Activated CD4-positive, alpha-beta T cell treated with anti-CD3 and anti-CD28 coated beads, Interleukin-2, amount 50 U/mL, for 4 hours (primary cell): ENCODE data around the gene RPL9.
"Not testable (repeated sequence)": the region's sequence is repeated elsewhere in the genome, so short reads cannot be mapped to it uniquely, and the experiment has no call there.

Source experiments
- DNase-seq, 2 experiments: peaks; one replicate each; pipeline ENCODE4 v3.0.0-alpha.2; 2020

Gene RPL9

GRCh38 chr4:39458505-39459300, at the start of gene RPL9, which contains the start of gene LIAS:
Gene RPL9 (minus strand): TSS chr4:39458922. CDS start chr4:39458439, 483 bp downstream.
Gene LIAS (plus strand): TSS chr4:39459056. CDS start chr4:39459118, 62 bp downstream.
- peak; percentile 89 to 92 for DNase-seq

- no peak for DNase-seq
Observed at GRCh38 chr4:39505581-39505980, 46.9 kb upstream of the RPL9 start.

- DNase-seq, result no peak
Observed at GRCh38 chr4:39504538-39504937, 45.8 kb upstream of the RPL9 start.

DNA sequence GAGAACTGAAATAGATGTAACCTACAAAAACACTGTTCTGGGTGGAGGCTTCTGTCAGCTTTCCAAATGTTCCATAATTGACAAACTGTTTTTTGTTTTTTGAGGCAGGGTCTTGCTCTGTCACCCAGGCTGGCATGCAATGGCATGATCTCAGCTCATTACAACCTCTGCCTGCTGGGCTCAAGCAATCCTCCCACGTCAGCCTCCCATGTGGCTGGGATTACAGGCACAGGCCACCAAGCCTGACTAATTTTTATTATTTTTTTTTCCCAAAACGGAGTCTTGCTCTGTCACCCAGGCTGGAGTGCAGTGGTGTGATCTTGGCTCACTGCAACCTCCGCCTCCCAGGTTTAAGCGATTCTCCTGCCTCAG, 43.9 kb upstream of the RPL9 start:
- not testable (repeated sequence) for DNase-seq

- DNase-seq, result no peak
Observed at GRCh38 chr4:39502019-39502663, 43.4 kb upstream of the RPL9 start.

- no peak for DNase-seq
Observed at GRCh38 chr4:39498727-39499020, 40.0 kb upstream of the RPL9 start.

GRCh38 chr4:39497909-39498726, 39.4 kb upstream of the RPL9 start:
- DNase-seq, result no peak

DNA sequence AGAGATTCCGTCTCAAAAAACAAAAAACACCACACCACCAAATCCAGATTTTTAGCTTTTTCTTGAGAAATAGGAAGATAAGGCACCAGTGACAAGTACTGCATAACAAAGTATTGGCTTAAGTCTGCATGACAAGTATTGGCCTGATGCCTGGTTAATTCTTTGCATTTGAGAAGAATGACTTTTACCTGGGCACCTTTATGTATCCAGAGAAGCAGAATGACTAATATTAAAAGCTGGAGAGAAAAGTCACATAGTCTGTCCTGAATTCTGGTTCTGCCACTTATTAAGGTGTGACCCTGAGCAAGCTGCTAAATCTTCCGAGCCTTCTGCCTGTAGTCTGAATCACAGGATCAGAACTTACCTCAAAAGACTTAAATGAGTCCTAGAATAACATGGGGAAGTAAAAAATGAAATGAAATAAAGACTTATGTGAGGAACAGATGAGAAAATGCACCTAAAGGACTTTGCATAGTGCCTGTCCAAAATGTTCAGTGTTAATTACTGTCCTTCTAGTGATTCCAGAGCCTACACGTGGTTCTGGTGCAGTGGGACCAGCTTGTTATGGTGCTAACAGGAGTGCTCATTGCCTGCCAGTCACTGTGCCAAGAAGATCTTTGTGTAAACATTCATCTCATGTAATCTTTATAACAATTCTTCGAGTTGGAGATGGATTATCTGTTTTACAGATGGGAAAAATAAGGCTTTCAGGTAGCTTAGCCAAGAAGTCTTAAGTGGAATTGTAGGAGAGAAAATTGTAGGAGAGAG, 36.9 kb upstream of the RPL9 start:
- DNase-seq, result no peak

DNA sequence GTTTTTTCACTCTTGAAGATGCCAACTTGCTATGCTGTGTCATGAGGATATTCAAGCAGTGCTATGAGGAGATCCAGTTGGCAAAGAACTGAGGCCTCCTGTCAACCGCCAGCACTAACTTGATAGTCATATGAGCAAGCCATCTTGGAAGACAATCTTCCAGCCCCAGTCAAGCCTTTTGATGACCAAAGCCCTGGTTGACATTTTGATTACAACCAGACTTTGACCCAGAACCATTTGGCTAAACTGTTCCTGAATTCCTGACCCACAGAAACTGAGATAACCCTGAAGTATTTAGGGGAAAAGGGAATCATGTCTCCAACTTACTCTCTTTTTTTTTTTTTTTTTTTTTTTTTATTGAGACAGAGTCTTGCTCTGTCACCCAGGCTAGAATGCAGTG, 35.6 kb upstream of the RPL9 start:
- no peak for DNase-seq

DNA sequence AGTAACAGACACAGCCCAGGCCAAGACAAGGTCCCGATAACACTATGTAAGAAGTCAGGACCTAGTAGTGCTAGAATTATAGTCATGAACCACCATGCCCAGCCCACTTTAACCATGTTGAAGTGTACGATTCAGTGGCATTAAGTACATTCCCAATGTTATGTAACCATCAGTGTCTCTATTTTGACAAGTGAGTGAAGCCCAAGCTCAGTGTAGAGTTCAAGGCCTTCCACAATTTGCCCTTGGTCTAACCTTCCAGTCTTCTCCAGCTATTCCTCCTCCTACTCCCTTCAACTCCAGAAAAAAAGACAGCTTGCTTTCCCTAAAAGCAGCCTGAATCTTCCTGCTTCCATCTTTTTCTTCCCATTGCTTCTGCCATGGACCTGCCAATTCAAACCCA, 31.6 kb upstream of the RPL9 start:
- no peak for DNase-seq

GRCh38 chr4:39486221-39486804, 27.6 kb upstream of the RPL9 start:
- no peak for DNase-seq

DNA sequence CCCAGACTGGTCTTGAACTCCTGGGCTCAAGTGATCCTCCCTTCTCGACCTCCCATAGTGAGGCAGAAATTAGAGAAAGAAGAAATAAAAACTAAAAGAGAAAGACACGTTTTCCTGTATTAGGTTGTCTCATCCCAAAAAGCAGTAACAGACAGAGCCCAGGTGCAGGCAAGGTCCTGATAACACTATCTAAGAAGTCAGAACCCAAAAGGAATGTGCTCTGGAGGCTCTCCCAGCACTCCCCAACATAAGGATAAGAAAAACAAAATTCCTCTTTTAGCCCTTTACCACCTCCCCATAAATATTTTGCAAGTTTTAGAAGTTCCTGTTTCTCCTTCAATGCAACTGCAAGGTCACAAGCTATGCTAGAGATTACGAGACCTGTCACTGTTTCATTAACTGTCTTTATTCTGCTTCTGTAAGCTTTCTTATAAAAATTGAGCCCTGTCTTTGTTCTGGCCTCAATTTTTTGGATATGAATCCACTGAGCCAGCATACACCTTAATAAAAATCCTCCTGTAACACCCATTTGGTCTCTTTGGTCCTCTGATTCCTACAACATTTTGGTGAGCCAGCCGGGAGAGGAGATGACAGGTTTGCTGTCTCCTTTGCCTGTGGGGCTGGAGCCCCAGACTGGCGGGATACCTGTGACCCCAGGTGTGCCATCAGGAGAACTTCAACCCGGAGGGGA, 26.0 kb upstream of the RPL9 start:
- DNase-seq, result no peak

DNA sequence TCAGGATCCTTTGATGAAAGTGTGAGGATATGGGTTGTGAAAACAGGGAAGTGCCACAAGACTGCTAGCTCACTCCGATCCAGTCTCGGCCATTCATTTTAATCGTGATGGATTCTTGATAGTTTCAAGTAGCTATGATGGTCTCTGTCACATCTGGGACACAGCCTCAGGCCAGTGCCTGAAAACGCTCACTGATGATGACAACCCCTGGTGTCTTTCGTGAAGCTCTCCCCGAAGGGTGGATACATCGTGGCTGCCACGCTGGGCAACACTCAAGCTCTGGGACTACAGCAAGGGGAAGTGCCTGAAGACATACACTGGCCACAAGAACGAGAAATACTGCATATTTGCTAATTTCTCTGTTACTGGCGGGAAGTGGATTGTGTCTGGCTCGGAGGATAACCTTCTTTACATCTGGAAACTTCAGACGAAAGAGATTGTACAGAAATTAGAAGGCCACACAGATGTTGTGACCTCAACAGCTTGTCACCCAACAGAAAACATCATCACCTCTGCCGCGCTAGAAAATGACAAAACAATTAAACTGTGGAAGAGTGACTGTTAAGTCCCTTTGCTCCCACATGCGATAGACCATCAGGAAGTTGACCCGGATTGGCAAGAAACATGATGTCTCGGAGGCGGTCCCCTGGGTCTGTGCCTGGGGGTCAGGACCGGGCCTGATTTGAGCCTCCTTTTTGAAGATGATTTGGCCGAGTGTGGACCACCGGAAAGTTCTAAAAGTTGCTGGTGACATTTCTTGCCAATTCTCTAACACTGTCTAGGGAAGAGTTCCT, 22.4 kb upstream of the RPL9 start:
- DNase-seq, result no peak

GRCh38 chr4:39480251-39480650, 21.5 kb upstream of the RPL9 start:
- no peak for DNase-seq

GRCh38 chr4:39476187-39476895, 17.6 kb upstream of the RPL9 start:
- DNase-seq, result no peak

GRCh38 chr4:39472396-39472795, 13.7 kb upstream of the RPL9 start:
- no peak for DNase-seq

GRCh38 chr4:39470402-39470801, 11.7 kb upstream of the RPL9 start:
- no peak for DNase-seq

GRCh38 chr4:39469429-39470077, 10.8 kb upstream of the RPL9 start:
- DNase-seq, result no peak

- DNase-seq, result no peak
Observed at GRCh38 chr4:39467464-39467863, 8.7 kb upstream of the RPL9 start.

- DNase-seq, result no peak
Observed at GRCh38 chr4:39466747-39467146, 8.0 kb upstream of the RPL9 start.
